ENCODE measurements around the gene TNRC6A.
A peak's percentile ranks its signal among the peaks of the same experiment; 100 is the strongest.

- TF ChIP-seq CTCF (IDR thresholded peaks at IDR 0.05) (peak in 1 of 6 experiments; percentile 7), POLR2A (IDR thresholded peaks at IDR 0.05) (no peak)
These were observed 72.4 kb downstream of the TNRC6A start for GRCh38 chr16:24801761-24802302.
